HG02763 (cell line): ENCODE measurements around the gene ARHGEF28.

Source experiments
- ATAC-seq: cut with Tn5 transposase; IDR thresholded peaks from one replicate; pipeline ENCODE4 v1.9.1; 2021; ENCODE audit warnings: mild to moderate bottlenecking, moderate library complexity; ENCODE audit not compliant: unreplicated experiment

ARHGEF28 gene

GRCh38 chr5:73985145-73985544 lies 359.1 kb downstream of the ARHGEF28 start:
- ATAC-seq: no peak

DNA sequence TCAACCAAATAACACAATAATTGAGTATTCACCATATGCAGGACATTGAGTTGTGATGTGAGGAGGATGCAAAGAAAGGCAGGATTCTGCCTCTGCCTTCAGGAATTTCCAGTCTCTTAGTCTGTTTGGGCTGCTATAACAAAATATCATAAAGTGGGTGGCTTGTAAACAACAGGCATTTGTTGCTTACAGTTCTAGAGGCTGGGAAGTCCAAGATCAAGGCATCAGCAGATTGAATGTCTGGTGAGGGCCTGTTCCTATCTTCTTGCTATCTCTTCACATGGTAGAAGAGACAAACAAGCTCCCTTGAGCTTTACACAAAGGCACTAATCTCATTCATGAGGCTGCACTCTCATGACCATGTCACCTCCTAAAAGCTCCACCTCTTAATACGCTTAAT lies 360.7 kb downstream of the ARHGEF28 start:
- ATAC-seq: no peak

GRCh38 chr5:73987915-73988314 lies 361.9 kb downstream of the ARHGEF28 start:
- ATAC-seq: no peak

DNA sequence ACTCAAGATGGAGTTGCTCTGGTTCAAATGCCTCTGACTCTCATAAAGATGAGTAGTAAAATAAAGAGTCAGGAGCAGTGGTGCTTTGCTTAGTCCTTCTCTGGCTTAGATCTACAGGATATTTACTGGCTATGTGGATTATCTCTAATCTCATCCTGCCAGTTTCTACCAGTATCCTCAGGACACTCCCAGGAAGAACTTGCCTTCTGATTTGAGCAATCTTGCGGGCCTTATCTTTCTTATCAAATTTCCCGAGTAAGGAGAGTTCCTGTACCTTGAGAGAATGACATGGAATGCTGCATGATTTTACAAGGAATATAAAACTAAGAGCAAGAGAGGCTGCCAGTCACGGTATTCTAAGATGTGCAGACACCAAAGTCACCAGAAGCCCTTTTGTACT lies 364.0 kb downstream of the ARHGEF28 start:
- ATAC-seq: no peak
